ENCODE measurements around the gene KCND2. TPM values are rescaled to one million over a fixed set of nuclear protein-coding genes. Genes with fewer than 3 reads are reported as not detected.

Gene KCND2
- total RNA-seq, 1 donor from 2014 or later = 0.30 TPM

- Mint-ChIP-seq H3K27ac (ENCODE audit: unreplicated experiment) (no peak overlapping the region), H3K4me3 (ENCODE audit: unreplicated experiment) (no peak overlapping the region), H3K36me3 (ENCODE audit: low read depth) (no peaks in the 10 kb centered on the region), H3K27me3 (ENCODE audit: low read depth) (no peaks in the 10 kb centered on the region), H3K4me1 (ENCODE audit: low read depth) (peaks cover 12% of the 10 kb centered on the region), H3K9me3 (ENCODE audit: low read depth) (no peaks in the 10 kb centered on the region)
- no peak for DNase-seq (ENCODE audit: low spot score)
- TF ChIP-seq, protein P1, sequence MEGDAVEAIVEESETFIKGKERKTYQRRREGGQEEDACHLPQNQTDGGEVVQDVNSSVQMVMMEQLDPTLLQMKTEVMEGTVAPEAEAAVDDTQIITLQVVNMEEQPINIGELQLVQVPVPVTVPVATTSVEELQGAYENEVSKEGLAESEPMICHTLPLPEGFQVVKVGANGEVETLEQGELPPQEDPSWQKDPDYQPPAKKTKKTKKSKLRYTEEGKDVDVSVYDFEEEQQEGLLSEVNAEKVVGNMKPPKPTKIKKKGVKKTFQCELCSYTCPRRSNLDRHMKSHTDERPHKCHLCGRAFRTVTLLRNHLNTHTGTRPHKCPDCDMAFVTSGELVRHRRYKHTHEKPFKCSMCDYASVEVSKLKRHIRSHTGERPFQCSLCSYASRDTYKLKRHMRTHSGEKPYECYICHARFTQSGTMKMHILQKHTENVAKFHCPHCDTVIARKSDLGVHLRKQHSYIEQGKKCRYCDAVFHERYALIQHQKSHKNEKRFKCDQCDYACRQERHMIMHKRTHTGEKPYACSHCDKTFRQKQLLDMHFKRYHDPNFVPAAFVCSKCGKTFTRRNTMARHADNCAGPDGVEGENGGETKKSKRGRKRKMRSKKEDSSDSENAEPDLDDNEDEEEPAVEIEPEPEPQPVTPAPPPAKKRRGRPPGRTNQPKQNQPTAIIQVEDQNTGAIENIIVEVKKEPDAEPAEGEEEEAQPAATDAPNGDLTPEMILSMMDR (IDR thresholded peaks at IDR 0.05) = peak; percentile 37
Observed at GRCh38 chr7:120733143-120733542, 460.2 kb downstream of the KCND2 start.

GRCh38 chr7:120733835-120734234, 460.9 kb downstream of the KCND2 start:
- no peak overlapping the region for H3K4me3 Mint-ChIP-seq (ENCODE audit: unreplicated experiment)
- no peaks in the 10 kb centered on the region for H3K9me3 Mint-ChIP-seq (ENCODE audit: low read depth)
- H3K27ac Mint-ChIP-seq (ENCODE audit: unreplicated experiment) = no peak overlapping the region
- no peak for DNase-seq (ENCODE audit: low spot score)
- TF ChIP-seq, protein P1 (IDR thresholded peaks at IDR 0.05) = no peak
- peaks cover 12% of the 10 kb centered on the region for H3K4me1 Mint-ChIP-seq (ENCODE audit: low read depth)
- no peaks in the 10 kb centered on the region for H3K27me3 Mint-ChIP-seq (ENCODE audit: low read depth)
- H3K36me3 Mint-ChIP-seq (ENCODE audit: low read depth) = no peaks in the 10 kb centered on the region

- no peak overlapping the region for H3K4me3 Mint-ChIP-seq (ENCODE audit: unreplicated experiment)
- peaks cover 3% of the 10 kb centered on the region for H3K4me1 Mint-ChIP-seq (ENCODE audit: low read depth)
- DNase-seq (ENCODE audit: low spot score) = no peak
- H3K27me3 Mint-ChIP-seq (ENCODE audit: low read depth) = no peaks in the 10 kb centered on the region
- H3K27ac Mint-ChIP-seq (ENCODE audit: unreplicated experiment) = no peak overlapping the region
- no peaks in the 10 kb centered on the region for H3K9me3 Mint-ChIP-seq (ENCODE audit: low read depth)
- no peaks in the 10 kb centered on the region for H3K36me3 Mint-ChIP-seq (ENCODE audit: low read depth)
- TF ChIP-seq, protein P1 (IDR thresholded peaks at IDR 0.05) = no peak
Observed at GRCh38 chr7:120735791-120736190, 462.8 kb downstream of the KCND2 start.

DNA sequence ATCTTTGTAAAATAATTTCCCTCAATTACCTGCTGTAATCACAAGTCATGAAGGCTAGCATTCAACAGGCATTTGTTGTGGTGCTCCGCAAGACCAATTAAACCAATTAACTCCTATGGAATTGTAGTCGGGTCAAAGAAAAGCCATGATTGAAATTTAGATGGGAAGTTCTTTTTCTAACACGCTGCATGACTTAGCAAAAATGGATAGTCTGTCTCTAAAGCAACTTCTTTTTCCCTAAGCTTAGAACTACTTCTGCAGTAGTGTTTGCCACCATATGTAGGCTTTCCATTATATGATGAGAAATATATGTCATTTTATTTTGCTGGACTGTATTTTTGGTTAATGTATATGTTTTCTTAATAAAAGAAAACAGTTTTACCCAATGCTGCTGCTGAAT, 465.8 kb downstream of the KCND2 start:
- Mint-ChIP-seq H3K9me3 (ENCODE audit: low read depth) (no peaks in the 10 kb centered on the region), H3K4me3 (ENCODE audit: unreplicated experiment) (no peak overlapping the region), H3K27ac (ENCODE audit: unreplicated experiment) (no peak overlapping the region)

GRCh38 chr7:120740348-120740747, 467.4 kb downstream of the KCND2 start:
- Mint-ChIP-seq H3K27ac (ENCODE audit: unreplicated experiment) (no peak overlapping the region), H3K36me3 (ENCODE audit: low read depth) (no peaks in the 10 kb centered on the region)
- TF ChIP-seq, protein P1 (IDR thresholded peaks at IDR 0.05) = no peak

More for the DNA sequence above, 465.8 kb downstream of the KCND2 start:
- TF ChIP-seq, protein P1 (IDR thresholded peaks at IDR 0.05) = no peak
- Mint-ChIP-seq H3K36me3 (ENCODE audit: low read depth) (no peaks in the 10 kb centered on the region), H3K27me3 (ENCODE audit: low read depth) (no peaks in the 10 kb centered on the region), H3K4me1 (ENCODE audit: low read depth) (no peaks in the 10 kb centered on the region)
- no peak for DNase-seq (ENCODE audit: low spot score)

More at GRCh38 chr7:120740348-120740747, 467.4 kb downstream of the KCND2 start:
- Mint-ChIP-seq H3K27me3 (ENCODE audit: low read depth) (no peaks in the 10 kb centered on the region), H3K4me1 (ENCODE audit: low read depth) (no peaks in the 10 kb centered on the region), H3K9me3 (ENCODE audit: low read depth) (no peaks in the 10 kb centered on the region), H3K4me3 (ENCODE audit: unreplicated experiment) (no peak overlapping the region)
- DNase-seq (ENCODE audit: low spot score) = no peak

Measured in chondrocyte (in vitro differentiated cells).